K562 (cell line): ENCODE results near the gene KAZALD1. TPM values are rescaled to one million over a fixed set of nuclear protein-coding genes. Genes with fewer than 3 reads are reported as not detected.

Experiments used
- BDP1 ChIP-seq: IDR thresholded peaks from 3 replicates; pipeline ENCODE4 v1.6.1; 2011; ENCODE audit not compliant: insufficient read length, insufficient read depth
- CEBPZ ChIP-seq: fragments of 150-350 bp; IDR thresholded peaks from 2 replicates; pipeline ENCODE4 v1.6.1; 2014; ENCODE audit warnings: low read depth, mild to moderate bottlenecking, low read length, borderline replicate concordance
- CHD1 ChIP-seq: fragments of 200-600 bp; sonication (generic); IDR thresholded peaks from one replicate; pipeline ENCODE4 v1.6.1; 2012; ENCODE audit warnings: mild to moderate bottlenecking, moderate library complexity, low read length, inconsistent platforms
- CXXC5 ChIP-seq: fragments of 250-450 bp; sonication (Bioruptor Pico); IDR thresholded peaks from 2 replicates; pipeline ENCODE4 v1.8.0; 2022; ENCODE audit warnings: inconsistent platforms, mild to moderate bottlenecking, moderate library complexity
- EWSR1 ChIP-seq: fragments of 450-650 bp; IDR thresholded peaks from 2 replicates; pipeline ENCODE4 v1.6.1; 2018; ENCODE audit warnings: borderline replicate concordance, mild to moderate bottlenecking, low read depth, moderate library complexity; ENCODE audit not compliant: partially characterized antibody
- GTF2A2 ChIP-seq: IDR thresholded peaks from 2 replicates; pipeline ENCODE4 v1.6.1; 2016; ENCODE audit warnings: mild to moderate bottlenecking, missing genetic modification characterization, missing compliant biosample characterization
- MGA ChIP-seq: fragments of 450-650 bp; IDR thresholded peaks from 2 replicates; pipeline ENCODE4 v1.6.1; 2016; ENCODE audit warnings: mild to moderate bottlenecking, moderate library complexity
- SAP30 ChIP-seq: fragments of 200-600 bp; sonication (generic); IDR thresholded peaks from 2 replicates; pipeline ENCODE4 v1.6.1; 2012; ENCODE audit warnings: borderline replicate concordance, low read depth, mild to moderate bottlenecking, moderate library complexity, low read length, control low read depth, inconsistent platforms; ENCODE audit not compliant: insufficient read depth, poor library complexity, severe bottlenecking
- SMARCA5 ChIP-seq: fragments of 450-650 bp; IDR thresholded peaks from 2 replicates; pipeline ENCODE4 v1.6.1; 2016
- TAF9B ChIP-seq: fragments of 450-650 bp; IDR thresholded peaks from 2 replicates; pipeline ENCODE4 v1.6.1; 2018; ENCODE audit warnings: mild to moderate bottlenecking; ENCODE audit not compliant: partially characterized antibody
- ZNF644 ChIP-seq: fragments of 200-800 bp; sonication (Bioruptor generic); IDR thresholded peaks from 2 replicates; pipeline ENCODE4 v1.6.1; 2016; ENCODE audit warnings: low read depth, missing genetic modification characterization, missing compliant biosample characterization
- polyA plus RNA-seq, 8 experiments: library from polyadenylated mRNA; depleted of rRNA in 4 of 8; stranded (reverse) in 5 of 8; unstranded in 3 of 8; fragments of >200 nt; fragmentation: Nextera tagmentation in 2 of 8; fragmentation: Illumina TruSeq in 1 of 8; extraction: Ambion mirVana in 2 of 8; extraction: Trizol in 1 of 8; gene quantifications; 2 replicates each; pipeline versions ENCODE4 v1.2.1 to v1.2.3, GENCODE V29; 2011 to 2014; ENCODE audit warnings: inconsistent platforms in 1 of 8, missing spikeins in 1 of 8
- total RNA-seq, 7 experiments: library from RNA; depleted of rRNA in 6 of 7; stranded (reverse); fragments of >200 nt in 6 of 7; fragmentation: Illumina TruSeq in 2 of 7; extraction: Trizol in 2 of 7; gene quantifications; 2 replicates each; pipeline versions ENCODE4 v1.2.1 to v1.2.3, GENCODE V29; 2011 to 2021; ENCODE audit warnings: low replicate concordance in 1 of 7
- TF ChIP-seq, protein P1 (sequence below): fragments of 250-450 bp; sonication (Bioruptor Pico); IDR thresholded peaks from 2 replicates; pipeline ENCODE4 v1.8.0; 2022; ENCODE audit warnings: moderate library complexity, mild to moderate bottlenecking, inconsistent platforms

The KAZALD1 gene
- total and polyA plus RNA-seq, 9 of the 15 experiments (the other 6 are each of a cell fraction or from before 2014, with no cell fraction given) = 0.15 to 10.0 (median 4.9) TPM

GRCh38 chr10:101061624-101062231, at the start of gene KAZALD1 (continued):
- TF ChIP-seq CEBPZ (no peak), MGA (peak; percentile 60), BDP1 (no peak), CXXC5 (CRISPR knock-in tag) (no peak), SMARCA5 (no peak), GTF2A2 (no peak), EWSR1 (no peak), ZNF644 (tag) (0 out of 2 replicates have a peak, but pooled peaks have one; percentile 44), TAF9B (no peak), CHD1 (peak; percentile 50), SAP30 (peak; percentile 25)
- TF ChIP-seq, protein P1, sequence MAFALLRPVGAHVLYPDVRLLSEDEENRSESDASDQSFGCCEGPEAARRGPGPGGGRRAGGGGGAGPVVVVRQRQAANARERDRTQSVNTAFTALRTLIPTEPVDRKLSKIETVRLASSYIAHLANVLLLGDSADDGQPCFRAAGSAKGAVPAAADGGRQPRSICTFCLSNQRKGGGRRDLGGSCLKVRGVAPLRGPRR (CRISPR knock-in tag) = no peak
